HG03159 (cell line): ENCODE results near the gene GRM8.

Experiments used
- ATAC-seq: cut with Tn5 transposase; IDR thresholded peaks from one replicate; pipeline ENCODE4 v1.9.1; 2021; ENCODE audit warnings: mild to moderate bottlenecking, moderate library complexity; ENCODE audit not compliant: unreplicated experiment

Gene GRM8

GRCh38 chr7:126755381-126755780, 497.4 kb downstream of the GRM8 start:
- no peak for ATAC-seq

- no peak for ATAC-seq
Measured at GRCh38 chr7:126750207-126750911, 502.4 kb downstream of the GRM8 start.

DNA sequence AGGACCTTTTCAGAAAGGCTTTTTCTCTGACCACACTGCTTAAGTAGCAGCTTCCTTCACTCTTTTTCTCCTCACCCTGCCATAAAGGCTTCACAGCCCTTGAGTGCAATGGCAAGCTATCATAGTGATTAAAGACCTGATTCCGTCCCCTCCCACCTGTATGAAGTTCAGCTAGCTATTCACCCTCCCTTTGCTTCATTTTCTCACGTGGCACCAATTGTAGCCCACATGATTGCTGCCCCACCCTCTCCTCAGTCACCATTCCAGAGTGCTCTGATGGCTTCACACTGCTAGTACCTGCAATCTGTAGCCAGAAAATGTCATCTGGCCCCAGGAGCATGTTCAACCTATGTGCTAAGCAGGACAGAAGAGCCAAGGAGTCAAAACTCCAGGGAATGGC, 523.8 kb downstream of the GRM8 start:
- no peak for ATAC-seq

GRCh38 chr7:126727930-126728391, 524.8 kb downstream of the GRM8 start:
- ATAC-seq, result peak; percentile 50

DNA sequence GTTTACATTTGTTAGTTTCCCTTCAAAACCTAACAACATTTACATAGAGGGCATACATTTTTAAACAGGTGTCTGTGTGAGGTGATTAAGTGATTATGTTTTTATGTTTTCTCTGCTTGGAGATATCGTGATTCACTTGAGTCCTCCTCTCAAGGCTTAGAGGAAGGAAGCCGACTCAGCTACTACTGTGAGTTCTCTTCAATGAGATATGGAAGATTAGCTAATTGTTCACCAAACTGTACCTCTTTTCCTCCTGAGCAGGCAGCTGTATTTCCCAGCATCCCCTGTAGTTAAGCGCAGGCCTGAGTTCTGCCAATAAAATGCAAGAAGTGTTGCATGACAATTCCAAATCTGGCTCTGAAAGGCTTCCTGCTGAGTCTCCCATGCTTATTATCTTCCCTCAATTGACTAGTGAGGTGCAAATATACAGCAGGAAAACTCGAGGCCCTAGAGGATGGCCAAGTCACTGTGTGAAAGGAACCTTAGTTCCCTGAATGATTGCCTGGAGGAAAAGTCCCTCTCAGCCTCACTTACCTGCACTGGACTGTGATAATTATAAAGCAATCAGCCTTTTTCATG, 528.7 kb downstream of the GRM8 start:
- ATAC-seq, result no peak

DNA sequence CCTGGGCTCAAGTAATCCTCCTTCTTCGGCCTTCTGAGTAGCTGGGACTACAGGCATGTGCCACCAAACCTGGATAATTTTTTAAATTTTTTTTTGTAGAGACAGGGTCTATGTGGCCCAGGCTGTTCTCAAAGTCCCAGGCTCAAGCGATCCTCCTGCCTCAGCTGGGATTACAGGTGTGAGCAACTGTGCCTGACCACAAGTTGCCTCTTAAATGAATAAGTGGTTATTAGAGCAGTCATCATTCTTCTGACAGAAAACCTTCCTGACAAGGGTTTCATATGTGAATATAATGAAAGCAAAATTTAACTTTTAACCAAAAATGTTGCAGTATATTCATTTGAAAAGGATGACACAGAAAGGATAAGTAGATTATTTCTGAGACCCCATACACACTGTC, 532.5 kb downstream of the GRM8 start:
- ATAC-seq, result peak; percentile 93

DNA sequence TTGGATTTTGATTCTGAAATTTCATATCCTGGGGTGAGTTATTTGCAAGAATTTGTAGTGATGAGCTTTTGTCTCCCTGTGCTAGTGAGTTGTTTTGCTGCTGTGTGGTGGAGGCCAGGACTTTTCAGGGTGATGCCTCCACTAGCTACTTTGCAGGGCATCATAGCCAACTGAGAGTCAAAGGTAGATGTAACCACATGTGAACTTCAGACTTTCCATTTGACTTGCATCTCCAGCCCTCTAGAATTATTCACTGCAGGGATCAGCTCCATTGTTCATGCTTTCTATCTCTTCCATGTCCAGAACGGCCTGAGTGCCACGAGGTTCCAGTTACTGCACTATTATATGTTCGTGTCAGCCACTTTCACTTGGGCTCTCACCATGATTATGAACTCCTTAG, 534.3 kb downstream of the GRM8 start:
- no peak for ATAC-seq

GRCh38 chr7:126716321-126716720, 536.4 kb downstream of the GRM8 start:
- no peak for ATAC-seq

DNA sequence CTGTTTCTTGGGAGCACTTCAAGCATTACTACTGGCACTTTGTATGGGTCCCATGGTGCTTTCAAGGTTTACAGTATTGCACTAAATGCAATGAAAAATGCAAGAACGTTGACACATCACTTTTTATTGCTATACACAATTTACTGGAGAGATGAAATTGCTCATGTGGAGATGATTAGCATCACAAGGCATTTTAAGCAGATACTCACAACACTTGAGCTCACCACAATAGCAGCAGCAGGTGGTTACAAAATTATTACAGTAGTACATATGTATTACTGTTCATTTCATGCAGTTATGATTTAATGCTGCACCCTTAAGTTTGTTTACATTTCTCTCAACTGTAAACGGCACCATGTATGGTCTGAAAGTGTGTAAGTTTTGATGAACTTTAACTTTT, 537.7 kb downstream of the GRM8 start:
- ATAC-seq, result no peak

- ATAC-seq, result peak; percentile 49
Measured at GRCh38 chr7:126702242-126703016, 550.3 kb downstream of the GRM8 start.

GRCh38 chr7:126700807-126701604, 551.7 kb downstream of the GRM8 start:
- ATAC-seq, result peak; percentile 88

- ATAC-seq, result no peak
Measured at GRCh38 chr7:126699707-126700106, 553.0 kb downstream of the GRM8 start.

DNA sequence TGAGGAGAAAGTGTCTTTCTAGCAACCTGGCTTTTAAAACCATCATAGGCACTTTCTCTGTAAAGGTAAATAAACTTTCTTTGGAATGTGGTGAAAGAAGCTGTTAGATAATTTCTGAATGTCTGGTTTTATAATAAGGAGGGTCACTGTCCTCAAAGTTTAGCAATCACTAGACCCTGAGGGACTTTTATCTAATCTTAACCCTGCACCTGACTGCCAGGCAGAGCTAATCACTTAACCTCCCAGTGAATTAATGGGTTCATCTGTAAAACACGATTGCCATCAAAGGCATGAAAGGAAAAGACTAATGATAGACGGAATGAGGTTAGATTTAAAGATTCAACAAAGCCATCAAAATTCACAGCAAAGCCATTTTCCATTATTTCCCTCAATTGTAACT, 553.8 kb downstream of the GRM8 start:
- no peak for ATAC-seq

DNA sequence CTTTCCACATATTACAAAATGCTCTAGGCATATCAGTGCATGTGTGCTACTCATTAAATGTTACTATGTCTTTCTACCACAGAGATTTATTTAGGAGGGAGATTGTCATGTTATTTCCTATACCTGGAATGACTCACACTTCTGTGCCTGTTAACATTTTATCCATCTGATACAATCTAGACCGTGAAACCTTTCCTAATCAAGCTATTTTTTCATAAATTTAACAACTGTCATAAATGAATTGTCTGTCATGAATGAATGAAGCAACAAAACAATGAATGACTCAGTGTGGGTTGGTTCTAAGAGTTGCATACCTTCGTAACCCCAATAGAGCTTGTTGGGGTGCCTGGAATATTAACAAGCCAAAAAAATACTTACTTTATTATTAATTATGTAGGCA, 554.3 kb downstream of the GRM8 start:
- no peak for ATAC-seq

GRCh38 chr7:126696256-126697038, 556.3 kb downstream of the GRM8 start:
- ATAC-seq, result peak; percentile 41

GRCh38 chr7:126690848-126691751, 561.6 kb downstream of the GRM8 start:
- ATAC-seq, result no peak

GRCh38 chr7:126690104-126690503, 562.6 kb downstream of the GRM8 start:
- no peak for ATAC-seq

- no peak for ATAC-seq
Measured at GRCh38 chr7:126689037-126689436, 563.7 kb downstream of the GRM8 start.

DNA sequence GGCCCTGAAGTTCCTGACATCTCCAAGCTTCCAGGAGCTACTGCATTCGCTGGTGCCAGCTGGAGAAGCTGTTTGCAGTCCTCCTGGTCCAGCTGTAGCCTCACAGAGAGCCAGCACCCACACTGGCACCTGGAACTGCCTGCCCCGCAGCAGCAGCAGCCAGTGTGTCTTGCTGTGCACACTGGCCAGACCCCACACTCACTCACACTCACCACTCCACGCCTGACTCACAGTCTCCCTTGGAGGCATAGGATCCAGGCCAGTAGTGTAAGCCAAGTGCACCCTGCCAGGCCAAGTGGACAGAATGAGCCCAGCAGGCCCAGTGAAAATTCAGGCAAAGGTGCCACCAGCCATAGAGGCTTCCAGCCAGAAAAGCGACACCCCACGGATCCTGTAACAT, 566.3 kb downstream of the GRM8 start:
- ATAC-seq, result no peak
